GM18498 (cell line): ENCODE data around the gene SETD7.

ENCODE experiments used
- ATAC-seq: cut with Tn5 transposase; IDR thresholded peaks from one replicate; pipeline ENCODE4 v1.9.1; 2021; ENCODE audit warnings: mild to moderate bottlenecking, moderate library complexity; ENCODE audit not compliant: unreplicated experiment

SETD7 gene

GRCh38 chr4:139556071-139556723 lies at the start of gene SETD7:
Gene SETD7 (minus strand): TSS chr4:139556219. CDS start chr4:139556137, 82 bp downstream.
- peak; percentile 35 for ATAC-seq

- ATAC-seq = no peak
Measured at GRCh38 chr4:139605516-139605915, 49.5 kb upstream of the SETD7 start.

DNA sequence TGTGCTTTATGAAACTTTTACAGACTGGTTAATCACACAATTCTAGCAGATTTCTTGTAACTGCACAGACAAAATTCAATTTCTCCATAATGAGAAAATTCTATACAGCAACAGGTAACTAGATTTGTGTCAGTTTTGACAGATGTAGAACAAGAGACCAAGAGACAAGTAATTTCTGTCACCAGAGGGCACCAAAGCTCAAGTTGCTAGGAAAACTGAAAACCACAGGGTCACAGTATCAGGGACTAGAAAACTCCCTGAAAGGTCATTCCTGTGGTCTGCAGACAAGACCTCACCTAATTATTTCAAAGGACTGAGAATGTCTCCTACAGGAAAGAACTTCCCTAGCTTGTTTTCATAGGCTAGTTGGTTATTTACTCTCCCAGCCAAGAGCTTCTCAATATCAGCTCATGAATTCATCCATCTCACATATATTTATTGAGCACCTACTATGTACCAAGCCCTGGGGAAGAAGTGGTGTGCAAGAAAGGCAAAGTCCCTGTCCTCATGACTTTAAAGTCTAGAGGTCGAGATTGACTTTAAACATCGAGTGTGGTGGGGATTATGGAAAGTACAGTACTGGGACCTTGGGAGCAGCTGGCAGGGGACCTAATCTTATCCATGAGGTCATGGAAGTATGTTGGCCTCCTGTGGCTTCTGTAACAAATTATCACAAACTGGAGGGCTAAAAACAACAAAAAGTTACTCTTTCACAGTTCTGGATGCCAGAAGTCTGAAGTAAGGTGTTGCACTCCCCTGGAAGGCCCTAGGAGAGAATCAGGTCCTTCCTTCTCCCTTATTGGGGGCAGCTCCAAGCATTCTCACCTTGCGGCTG lies 47.8 kb upstream of the SETD7 start:
- ATAC-seq = no peak

DNA sequence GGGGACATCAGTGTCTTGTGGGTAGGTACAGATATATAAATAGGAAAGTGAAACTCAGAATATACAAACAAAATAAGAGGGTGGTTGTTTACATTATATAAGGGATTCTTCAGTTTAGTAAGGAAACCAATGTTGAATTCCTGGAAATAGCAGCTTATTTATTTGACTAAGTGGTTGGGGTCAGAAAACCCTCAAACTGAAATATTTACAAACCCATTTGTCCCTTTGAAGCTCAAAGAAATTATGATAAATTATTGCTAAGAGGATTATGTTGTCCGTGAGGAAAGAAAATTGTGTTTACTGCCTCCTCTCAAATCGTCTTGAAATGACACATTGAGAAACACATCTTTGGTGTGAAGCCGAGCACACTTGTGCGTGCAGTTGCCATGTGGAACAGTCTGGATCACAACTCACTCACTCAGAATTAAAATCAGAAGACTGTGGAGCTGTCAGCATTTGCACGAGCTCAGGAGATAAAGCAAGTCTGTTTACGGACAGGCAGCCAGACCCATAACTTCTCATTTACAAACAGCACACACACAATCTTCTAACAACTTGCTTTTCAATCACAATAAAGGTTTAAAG lies 46.8 kb upstream of the SETD7 start:
- ATAC-seq = no peak

GRCh38 chr4:139600662-139601061 lies 44.6 kb upstream of the SETD7 start:
- ATAC-seq = no peak

DNA sequence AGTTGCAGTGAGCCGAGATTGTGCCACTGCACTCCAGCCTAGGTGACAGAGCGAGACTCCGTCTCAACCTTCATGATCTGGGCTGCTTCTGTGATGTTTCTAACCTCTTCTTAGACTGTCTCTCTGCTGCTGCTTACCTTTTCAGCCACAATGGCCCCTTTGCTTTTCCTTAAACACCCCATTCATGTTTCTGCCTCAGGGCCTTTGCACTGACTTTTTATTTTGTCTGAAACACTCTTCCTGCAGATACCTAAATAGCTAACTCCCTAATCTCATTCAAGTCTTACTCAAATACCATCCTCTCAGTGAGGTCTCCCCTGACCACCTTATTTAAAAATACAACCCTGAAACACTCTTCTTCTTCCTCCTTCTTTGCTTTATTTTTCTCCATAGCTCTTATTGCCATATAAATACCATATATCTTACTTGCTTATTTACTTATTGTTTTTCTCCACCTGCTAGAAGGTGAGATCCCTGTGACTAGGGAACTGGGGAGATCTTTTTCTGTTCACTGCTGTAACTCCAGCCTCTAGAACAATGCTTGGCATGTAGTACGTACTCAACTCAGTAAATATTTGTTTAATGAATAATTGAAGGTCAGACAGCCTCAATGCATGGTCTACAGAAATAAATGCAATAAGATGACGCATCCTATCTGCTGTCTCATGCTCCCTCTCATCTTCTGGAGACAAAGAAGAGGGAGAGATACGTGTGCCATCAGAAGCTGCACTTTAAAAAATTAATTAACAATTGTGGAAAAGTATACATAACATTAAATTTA lies 43.8 kb upstream of the SETD7 start:
- no peak for ATAC-seq

DNA sequence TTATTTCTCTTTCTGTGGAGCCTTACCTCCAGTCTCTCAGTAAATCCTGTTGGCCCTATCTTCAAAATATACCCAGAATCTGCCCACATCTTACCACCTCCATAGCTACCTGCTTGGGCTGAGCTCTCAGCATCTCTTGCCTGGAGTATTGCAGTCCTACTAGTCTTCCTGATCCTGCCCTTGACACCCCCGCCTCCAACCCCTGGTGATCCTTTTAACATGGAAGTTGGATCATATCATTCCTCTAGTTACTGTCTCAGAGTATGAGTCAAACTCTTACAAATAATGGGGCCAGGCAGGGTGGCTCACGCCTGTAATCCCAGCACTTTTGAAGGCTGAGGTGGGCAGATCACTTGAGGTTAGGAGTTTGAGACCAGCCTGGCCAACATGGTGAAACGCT lies 43.1 kb upstream of the SETD7 start:
- no peak for ATAC-seq

GRCh38 chr4:139596684-139597279 lies 40.8 kb upstream of the SETD7 start:
- no peak for ATAC-seq

- no peak for ATAC-seq
Measured at GRCh38 chr4:139596034-139596683, 40.1 kb upstream of the SETD7 start.

DNA sequence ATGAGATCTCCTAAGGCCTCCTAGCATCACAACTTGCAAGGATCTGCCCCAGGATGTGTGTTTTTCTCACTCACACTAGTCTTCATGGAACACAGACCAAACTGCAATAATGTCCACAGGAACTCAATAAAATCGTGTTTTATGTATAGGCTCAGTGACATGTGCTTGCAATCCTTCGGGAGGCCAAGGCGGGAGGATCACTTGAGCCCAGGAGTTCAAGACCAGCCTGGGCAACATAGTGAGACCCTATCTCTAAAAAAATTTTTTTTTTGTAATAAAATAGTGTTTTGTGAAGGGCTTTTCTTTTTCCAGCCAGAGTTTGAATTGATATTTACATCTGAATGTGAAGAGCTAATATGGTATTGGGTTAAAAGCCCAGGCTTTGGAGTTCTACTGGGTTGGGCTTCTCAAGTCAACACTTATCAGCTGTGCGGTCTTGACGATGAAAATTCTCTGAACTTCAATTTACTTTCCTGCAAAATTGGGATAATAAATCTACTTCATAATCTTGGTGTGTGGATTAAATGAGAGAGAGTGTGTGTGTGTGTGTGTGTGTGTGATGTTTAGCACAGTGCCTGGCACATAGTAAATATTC lies 38.7 kb upstream of the SETD7 start:
- ATAC-seq = no peak

- ATAC-seq = no peak
Measured at GRCh38 chr4:139593091-139593564, 37.1 kb upstream of the SETD7 start.

DNA sequence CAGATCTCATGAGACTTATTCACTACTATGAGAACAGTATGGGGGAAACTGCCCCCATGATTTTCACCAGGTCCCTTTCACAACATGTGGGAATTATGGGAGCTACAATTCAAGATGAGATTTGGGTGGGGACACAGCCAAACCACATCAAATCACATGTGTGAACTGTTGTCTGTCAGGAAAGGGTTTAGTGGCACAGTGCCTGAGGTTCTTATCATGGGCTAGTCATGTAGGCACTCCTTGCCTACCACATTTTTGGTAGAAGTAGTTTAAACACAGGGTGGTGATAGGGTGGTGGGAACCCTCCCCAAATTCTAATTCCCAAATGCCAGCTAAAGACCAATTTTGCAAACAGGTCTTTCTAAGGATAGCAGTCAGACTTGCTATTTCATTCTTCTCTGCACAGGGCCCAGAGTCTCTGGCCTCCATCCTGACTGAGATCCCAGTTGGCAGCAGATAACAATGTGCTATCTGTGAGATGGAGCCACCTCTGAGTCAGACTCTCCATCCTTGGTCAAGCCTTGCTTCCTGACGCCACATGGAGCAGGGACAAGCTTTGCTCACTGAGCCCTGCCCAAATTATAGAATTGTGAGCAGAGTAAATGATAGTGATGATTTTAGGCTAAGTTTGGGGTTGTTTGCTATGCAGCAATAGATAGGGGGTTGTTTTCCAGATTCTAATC lies 33.5 kb upstream of the SETD7 start:
- no peak for ATAC-seq

DNA sequence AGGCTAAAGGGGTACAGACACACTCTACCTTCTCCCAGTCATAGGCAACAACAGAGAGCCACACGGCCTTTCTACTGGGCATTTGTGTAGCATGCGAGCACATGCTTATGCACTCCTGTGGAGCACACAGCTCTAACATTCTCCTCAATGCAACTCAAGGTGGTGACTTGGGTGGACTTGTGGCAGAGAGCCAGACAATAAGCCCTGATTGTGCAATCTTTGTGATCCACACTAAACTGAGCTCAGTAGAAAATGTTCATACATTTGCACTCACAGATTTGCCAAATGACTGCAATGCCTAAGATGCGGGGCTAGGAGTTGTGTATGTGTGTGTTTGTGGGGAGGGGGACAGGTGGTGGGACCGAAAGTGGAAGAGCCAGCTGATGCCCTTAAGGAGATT lies 31.4 kb upstream of the SETD7 start:
- ATAC-seq = no peak

GRCh38 chr4:139585473-139585872 lies 29.5 kb upstream of the SETD7 start:
- ATAC-seq = no peak

DNA sequence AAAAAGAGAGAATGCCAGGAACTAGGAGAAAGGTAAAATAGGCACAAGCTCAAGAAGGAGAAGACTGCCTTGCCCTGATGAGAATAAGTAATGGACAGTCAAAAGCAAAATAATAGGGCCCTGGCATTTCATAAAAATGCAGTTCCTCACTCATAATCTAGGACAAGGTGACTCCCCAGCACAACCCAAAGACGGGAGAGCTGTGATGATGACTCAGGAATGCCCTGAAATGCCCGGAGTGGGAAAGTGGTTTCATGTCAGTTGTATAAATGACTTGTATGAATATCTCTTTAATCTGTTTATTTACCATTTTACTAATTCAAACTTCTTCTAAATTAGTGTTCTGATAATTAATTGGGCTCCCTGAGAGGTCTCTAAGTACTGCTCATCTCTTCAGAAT lies 28.8 kb upstream of the SETD7 start:
- ATAC-seq = no peak

GRCh38 chr4:139584013-139584412 lies 28.0 kb upstream of the SETD7 start:
- no peak for ATAC-seq

DNA sequence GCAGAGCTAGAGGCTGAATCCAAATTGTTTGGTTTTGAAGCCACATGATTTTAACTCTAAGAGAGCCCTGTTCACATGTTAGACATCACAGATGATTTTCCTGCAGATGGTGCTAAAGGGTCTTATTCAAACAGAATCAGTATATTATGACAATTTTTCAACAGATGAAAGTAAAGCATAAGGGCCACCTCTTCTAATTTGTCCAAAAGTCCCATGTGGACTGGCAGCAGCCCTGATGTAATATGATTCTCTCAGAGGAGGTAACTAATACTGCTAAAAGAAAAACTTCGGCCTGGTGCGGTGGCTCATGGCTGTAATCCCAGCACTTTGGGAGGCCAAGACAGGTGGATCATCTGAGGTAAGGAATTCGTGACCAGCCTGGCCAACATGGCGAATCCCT lies 26.0 kb upstream of the SETD7 start:
- ATAC-seq = no peak

GRCh38 chr4:139581096-139581495 lies 25.1 kb upstream of the SETD7 start:
- ATAC-seq = no peak

DNA sequence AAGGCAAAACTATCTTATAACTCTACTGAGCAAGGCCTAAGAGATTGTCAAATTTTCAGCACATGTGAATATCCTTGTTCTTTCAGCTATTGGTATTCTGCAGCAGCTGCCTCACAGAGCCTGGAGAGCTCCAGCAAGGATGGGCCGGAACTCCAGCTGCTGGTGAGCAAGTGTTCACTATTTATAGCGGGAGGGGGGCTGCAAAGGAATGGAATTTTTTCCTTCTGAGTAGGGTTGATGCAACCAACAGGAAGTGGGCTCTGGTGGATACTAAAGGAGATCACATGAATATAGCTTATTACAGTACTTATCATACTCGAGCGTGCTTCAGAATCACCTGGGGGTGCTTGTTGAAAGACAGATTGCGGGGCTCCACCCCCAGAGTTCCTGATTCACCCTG lies 20.2 kb upstream of the SETD7 start:
- no peak for ATAC-seq
